GM23338 (cell line): ENCODE results near the gene SMAD3. TPM values are rescaled to one million over a fixed set of nuclear protein-coding genes. Genes with fewer than 3 reads are reported as not detected.

Source experiments
- ATAC-seq: fragments of 200-7000 bp; cut with Tn5 transposase; 3 replicates; pipeline ENCODE4 v1.9.1; 2020
- DNase-seq: peaks from one replicate; pipeline ENCODE4 v3.0.0-alpha.2; 2015; ENCODE audit warnings: low spot score
- H2AFZ ChIP-seq: fragments of 200-600 bp; sonication (generic); 2 replicates; pipeline ENCODE4 v1.8.0; 2016; ENCODE audit warnings: antibody characterized with exemption, mild to moderate bottlenecking, moderate library complexity
- H3F3A ChIP-seq: fragments of 200-600 bp; sonication (generic); replicated peaks from 2 replicates; pipeline ENCODE4 v1.8.0; 2017; ENCODE audit warnings: antibody characterized with exemption, mixed run types, low read depth
- H3K27ac ChIP-seq: fragments of 200-600 bp; sonication (generic); 2 replicates; pipeline ENCODE4 v1.6.1; 2016; ENCODE audit warnings: low read depth
- H3K27me3 ChIP-seq: fragments of 200-600 bp; sonication (generic); 2 replicates; pipeline ENCODE4 v1.8.0; 2016; ENCODE audit warnings: mild to moderate bottlenecking, mixed run types, moderate library complexity; ENCODE audit not compliant: insufficient read depth
- H3K36me3 ChIP-seq: fragments of 200-600 bp; sonication (generic); 2 replicates; pipeline ENCODE4 v1.8.0; 2016; ENCODE audit warnings: mild to moderate bottlenecking; ENCODE audit not compliant: insufficient read depth
- H3K4me1 ChIP-seq: fragments of 200-600 bp; sonication (generic); 2 replicates; pipeline ENCODE4 v1.8.0; 2016; ENCODE audit warnings: mild to moderate bottlenecking, moderate library complexity; ENCODE audit not compliant: insufficient read depth
- H3K4me2 ChIP-seq: fragments of 200-600 bp; sonication (generic); 2 replicates; pipeline ENCODE4 v1.7.1; 2017; ENCODE audit warnings: mixed run types
- H3K4me3 ChIP-seq: fragments of 200-600 bp; sonication (generic); 2 replicates; pipeline ENCODE4 v1.6.1; 2016; ENCODE audit warnings: mixed run types
- H3K79me2 ChIP-seq: fragments of 200-600 bp; sonication (generic); replicated peaks from 2 replicates; pipeline ENCODE4 v1.8.0; 2017; ENCODE audit warnings: mild to moderate bottlenecking; ENCODE audit not compliant: insufficient read depth
- H3K9me2 ChIP-seq: fragments of 200-600 bp; sonication (generic); 2 replicates; pipeline ENCODE4 v1.8.0; 2017; ENCODE audit not compliant: insufficient read depth
- H4K20me1 ChIP-seq: fragments of 200-600 bp; sonication (generic); replicated peaks from 2 replicates; pipeline ENCODE4 v1.8.0; 2017; ENCODE audit warnings: mild to moderate bottlenecking; ENCODE audit not compliant: insufficient read depth
- H3K27ac Mint-ChIP-seq: 2 replicates; pipeline ENCODE4 v1.8.0; 2020; ENCODE audit warnings: inconsistent platforms, mild to moderate bottlenecking, moderate library complexity, mixed read lengths
- H3K27me3 Mint-ChIP-seq: 3 replicates; pipeline ENCODE4 v1.8.0; 2022; ENCODE audit warnings: low read depth, mild to moderate bottlenecking, moderate library complexity, mixed read lengths, inconsistent platforms; ENCODE audit not compliant: insufficient read depth, poor library complexity
- H3K36me3 Mint-ChIP-seq: 3 replicates; pipeline ENCODE4 v1.8.0; 2021; ENCODE audit warnings: low read depth, mild to moderate bottlenecking, inconsistent platforms, moderate library complexity, mixed read lengths
- H3K4me1 Mint-ChIP-seq: 3 replicates; pipeline ENCODE4 v1.8.0; 2020; ENCODE audit warnings: mild to moderate bottlenecking, inconsistent platforms, mixed read lengths
- H3K4me3 Mint-ChIP-seq: 3 replicates; pipeline ENCODE4 v1.8.0; 2021; ENCODE audit warnings: moderate library complexity, mild to moderate bottlenecking, inconsistent platforms, mixed read lengths
- H3K9me3 Mint-ChIP-seq: 3 replicates; pipeline ENCODE4 v1.8.0; 2020; ENCODE audit warnings: moderate library complexity, mild to moderate bottlenecking, inconsistent platforms, mixed read lengths
- JUNB ChIP-seq: IDR thresholded peaks from one replicate; pipeline ENCODE4 v1.6.1; 2016; ENCODE audit warnings: antibody characterized with exemption; ENCODE audit not compliant: unreplicated experiment
- POLR2AphosphoS5 ChIP-seq: IDR thresholded peaks from 2 replicates; pipeline ENCODE4 v1.6.1; 2016; ENCODE audit warnings: antibody characterized with exemption, low read depth
- ZNF114 ChIP-seq: fragments of 250-450 bp; sonication (Bioruptor Pico); IDR thresholded peaks from 2 replicates; pipeline ENCODE4 v1.5.0; 2020; ENCODE audit warnings: mild to moderate bottlenecking, moderate library complexity
- polyA plus RNA-seq: library from polyadenylated mRNA; unstranded; fragments of >200 nt; fragmentation: Nextera tagmentation; extraction: Ambion mirVana; gene quantifications from 2 replicates; pipeline ENCODE4 v1.2.1, GENCODE V29; 2016
- total RNA-seq: library from RNA; depleted of rRNA; stranded (reverse); fragments of >200 nt; shearing (Covaris generic); gene quantifications from 2 replicates; pipeline ENCODE4 v1.2.3, GENCODE V29; 2014
- TF ChIP-seq, protein P1 (sequence below): IDR thresholded peaks from one replicate; pipeline ENCODE4 v1.6.1; 2018; ENCODE audit warnings: antibody characterized with exemption; ENCODE audit not compliant: unreplicated experiment
- TF ChIP-seq, protein P2 (sequence below): IDR thresholded peaks from 2 replicates; pipeline ENCODE4 v1.6.1; 2016; ENCODE audit warnings: antibody characterized with exemption
- TF ChIP-seq, protein P3 (sequence below): fragments of 250-450 bp; sonication (Bioruptor Pico); IDR thresholded peaks from 2 replicates; pipeline ENCODE4 v1.5.0; 2020; ENCODE audit warnings: mild to moderate bottlenecking, moderate library complexity

The SMAD3 gene
- total and polyA plus RNA-seq, 2 experiments from 2014 or later: 4.9 to 11.6 TPM

DNA sequence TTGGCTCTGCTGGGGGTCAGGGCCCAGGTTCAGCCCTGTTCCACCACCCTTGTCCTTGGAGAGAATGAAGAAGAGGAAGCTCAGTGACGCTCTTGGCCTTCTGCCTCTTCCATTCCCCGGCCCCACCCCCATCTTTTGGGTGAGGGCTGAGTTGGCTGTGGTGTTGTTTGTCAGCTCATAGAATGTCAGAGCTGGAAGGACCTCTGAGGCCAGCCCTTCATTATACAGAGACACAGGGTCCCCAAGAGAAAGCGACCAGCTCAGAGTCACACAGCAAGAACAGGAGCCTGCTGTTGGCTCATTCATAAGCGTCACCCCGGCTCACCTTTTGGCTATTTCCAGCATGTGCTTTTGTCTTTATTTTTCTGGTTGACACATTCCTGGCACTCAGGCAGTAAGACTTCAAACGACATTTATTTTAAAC, 120.8 kb downstream of the SMAD3 start:
- TF ChIP-seq, protein P1, sequence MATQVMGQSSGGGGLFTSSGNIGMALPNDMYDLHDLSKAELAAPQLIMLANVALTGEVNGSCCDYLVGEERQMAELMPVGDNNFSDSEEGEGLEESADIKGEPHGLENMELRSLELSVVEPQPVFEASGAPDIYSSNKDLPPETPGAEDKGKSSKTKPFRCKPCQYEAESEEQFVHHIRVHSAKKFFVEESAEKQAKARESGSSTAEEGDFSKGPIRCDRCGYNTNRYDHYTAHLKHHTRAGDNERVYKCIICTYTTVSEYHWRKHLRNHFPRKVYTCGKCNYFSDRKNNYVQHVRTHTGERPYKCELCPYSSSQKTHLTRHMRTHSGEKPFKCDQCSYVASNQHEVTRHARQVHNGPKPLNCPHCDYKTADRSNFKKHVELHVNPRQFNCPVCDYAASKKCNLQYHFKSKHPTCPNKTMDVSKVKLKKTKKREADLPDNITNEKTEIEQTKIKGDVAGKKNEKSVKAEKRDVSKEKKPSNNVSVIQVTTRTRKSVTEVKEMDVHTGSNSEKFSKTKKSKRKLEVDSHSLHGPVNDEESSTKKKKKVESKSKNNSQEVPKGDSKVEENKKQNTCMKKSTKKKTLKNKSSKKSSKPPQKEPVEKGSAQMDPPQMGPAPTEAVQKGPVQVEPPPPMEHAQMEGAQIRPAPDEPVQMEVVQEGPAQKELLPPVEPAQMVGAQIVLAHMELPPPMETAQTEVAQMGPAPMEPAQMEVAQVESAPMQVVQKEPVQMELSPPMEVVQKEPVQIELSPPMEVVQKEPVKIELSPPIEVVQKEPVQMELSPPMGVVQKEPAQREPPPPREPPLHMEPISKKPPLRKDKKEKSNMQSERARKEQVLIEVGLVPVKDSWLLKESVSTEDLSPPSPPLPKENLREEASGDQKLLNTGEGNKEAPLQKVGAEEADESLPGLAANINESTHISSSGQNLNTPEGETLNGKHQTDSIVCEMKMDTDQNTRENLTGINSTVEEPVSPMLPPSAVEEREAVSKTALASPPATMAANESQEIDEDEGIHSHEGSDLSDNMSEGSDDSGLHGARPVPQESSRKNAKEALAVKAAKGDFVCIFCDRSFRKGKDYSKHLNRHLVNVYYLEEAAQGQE: no peak
- TF ChIP-seq ZNF114: no peak
- TF ChIP-seq, protein P2, sequence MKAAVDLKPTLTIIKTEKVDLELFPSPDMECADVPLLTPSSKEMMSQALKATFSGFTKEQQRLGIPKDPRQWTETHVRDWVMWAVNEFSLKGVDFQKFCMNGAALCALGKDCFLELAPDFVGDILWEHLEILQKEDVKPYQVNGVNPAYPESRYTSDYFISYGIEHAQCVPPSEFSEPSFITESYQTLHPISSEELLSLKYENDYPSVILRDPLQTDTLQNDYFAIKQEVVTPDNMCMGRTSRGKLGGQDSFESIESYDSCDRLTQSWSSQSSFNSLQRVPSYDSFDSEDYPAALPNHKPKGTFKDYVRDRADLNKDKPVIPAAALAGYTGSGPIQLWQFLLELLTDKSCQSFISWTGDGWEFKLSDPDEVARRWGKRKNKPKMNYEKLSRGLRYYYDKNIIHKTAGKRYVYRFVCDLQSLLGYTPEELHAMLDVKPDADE: no peak
- TF ChIP-seq, protein P3, sequence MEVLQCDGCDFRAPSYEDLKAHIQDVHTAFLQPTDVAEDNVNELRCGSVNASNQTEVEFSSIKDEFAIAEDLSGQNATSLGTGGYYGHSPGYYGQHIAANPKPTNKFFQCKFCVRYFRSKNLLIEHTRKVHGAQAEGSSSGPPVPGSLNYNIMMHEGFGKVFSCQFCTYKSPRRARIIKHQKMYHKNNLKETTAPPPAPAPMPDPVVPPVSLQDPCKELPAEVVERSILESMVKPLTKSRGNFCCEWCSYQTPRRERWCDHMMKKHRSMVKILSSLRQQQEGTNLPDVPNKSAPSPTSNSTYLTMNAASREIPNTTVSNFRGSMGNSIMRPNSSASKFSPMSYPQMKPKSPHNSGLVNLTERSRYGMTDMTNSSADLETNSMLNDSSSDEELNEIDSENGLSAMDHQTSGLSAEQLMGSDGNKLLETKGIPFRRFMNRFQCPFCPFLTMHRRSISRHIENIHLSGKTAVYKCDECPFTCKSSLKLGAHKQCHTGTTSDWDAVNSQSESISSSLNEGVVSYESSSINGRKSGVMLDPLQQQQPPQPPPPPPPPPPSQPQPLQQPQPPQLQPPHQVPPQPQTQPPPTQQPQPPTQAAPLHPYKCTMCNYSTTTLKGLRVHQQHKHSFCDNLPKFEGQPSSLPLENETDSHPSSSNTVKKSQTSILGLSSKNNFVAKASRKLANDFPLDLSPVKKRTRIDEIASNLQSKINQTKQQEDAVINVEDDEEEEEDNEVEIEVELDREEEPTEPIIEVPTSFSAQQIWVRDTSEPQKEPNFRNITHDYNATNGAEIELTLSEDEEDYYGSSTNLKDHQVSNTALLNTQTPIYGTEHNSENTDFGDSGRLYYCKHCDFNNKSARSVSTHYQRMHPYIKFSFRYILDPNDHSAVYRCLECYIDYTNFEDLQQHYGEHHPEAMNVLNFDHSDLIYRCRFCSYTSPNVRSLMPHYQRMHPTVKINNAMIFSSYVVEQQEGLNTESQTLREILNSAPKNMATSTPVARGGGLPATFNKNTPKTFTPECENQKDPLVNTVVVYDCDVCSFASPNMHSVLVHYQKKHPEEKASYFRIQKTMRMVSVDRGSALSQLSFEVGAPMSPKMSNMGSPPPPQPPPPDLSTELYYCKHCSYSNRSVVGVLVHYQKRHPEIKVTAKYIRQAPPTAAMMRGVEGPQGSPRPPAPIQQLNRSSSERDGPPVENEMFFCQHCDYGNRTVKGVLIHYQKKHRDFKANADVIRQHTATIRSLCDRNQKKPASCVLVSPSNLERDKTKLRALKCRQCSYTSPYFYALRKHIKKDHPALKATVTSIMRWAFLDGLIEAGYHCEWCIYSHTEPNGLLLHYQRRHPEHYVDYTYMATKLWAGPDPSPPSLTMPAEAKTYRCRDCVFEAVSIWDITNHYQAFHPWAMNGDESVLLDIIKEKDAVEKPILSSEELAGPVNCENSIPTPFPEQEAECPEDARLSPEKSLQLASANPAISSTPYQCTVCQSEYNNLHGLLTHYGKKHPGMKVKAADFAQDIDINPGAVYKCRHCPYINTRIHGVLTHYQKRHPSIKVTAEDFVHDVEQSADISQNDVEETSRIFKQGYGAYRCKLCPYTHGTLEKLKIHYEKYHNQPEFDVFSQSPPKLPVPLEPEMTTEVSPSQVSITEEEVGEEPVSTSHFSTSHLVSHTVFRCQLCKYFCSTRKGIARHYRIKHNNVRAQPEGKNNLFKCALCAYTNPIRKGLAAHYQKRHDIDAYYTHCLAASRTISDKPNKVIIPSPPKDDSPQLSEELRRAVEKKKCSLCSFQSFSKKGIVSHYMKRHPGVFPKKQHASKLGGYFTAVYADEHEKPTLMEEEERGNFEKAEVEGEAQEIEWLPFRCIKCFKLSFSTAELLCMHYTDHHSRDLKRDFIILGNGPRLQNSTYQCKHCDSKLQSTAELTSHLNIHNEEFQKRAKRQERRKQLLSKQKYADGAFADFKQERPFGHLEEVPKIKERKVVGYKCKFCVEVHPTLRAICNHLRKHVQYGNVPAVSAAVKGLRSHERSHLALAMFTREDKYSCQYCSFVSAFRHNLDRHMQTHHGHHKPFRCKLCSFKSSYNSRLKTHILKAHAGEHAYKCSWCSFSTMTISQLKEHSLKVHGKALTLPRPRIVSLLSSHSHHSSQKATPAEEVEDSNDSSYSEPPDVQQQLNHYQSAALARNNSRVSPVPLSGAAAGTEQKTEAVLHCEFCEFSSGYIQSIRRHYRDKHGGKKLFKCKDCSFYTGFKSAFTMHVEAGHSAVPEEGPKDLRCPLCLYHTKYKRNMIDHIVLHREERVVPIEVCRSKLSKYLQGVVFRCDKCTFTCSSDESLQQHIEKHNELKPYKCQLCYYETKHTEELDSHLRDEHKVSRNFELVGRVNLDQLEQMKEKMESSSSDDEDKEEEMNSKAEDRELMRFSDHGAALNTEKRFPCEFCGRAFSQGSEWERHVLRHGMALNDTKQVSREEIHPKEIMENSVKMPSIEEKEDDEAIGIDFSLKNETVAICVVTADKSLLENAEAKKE (CRISPR knock-in tag): no peak
- TF ChIP-seq POLR2AphosphoS5: no peak
- TF ChIP-seq JUNB: no peak
- H3K36me3 ChIP-seq: no peaks in the 10 kb centered on the region
- H3K4me2 ChIP-seq: no peak overlapping the region
- no peaks in the 10 kb centered on the region for H4K20me1 ChIP-seq
- H3K9me2 ChIP-seq: no peaks in the 10 kb centered on the region
- no peak for DNase-seq
- Mint-ChIP-seq H3K27ac (no peak overlapping the region; the same call in 1 of the 2 replicates), H3K27me3 (peaks cover 4% of the 10 kb centered on the region), H3K4me3 (no peak overlapping the region; the same call in 2 of the 3 replicates), H3K4me1 (peaks cover 6% of the 10 kb centered on the region; the same call in 1 of the 3 replicates), H3K36me3 (peaks cover 16% of the 10 kb centered on the region), H3K9me3 (no peaks in the 10 kb centered on the region)
- no peak overlapping the region for H3K4me3 ChIP-seq
- no peaks in the 10 kb centered on the region for H3K79me2 ChIP-seq
- H3F3A ChIP-seq: no peaks in the 10 kb centered on the region
- ATAC-seq: no peak
- H3K27ac ChIP-seq: no peak overlapping the region
- H3K27me3 ChIP-seq: no peaks in the 10 kb centered on the region
- no peaks in the 10 kb centered on the region for H3K4me1 ChIP-seq
- H2AFZ ChIP-seq: no peak overlapping the region
